Smooth muscle cell (in vitro differentiated cells): Measurements from ENCODE around the gene APOL2. TPM values are rescaled to one million over a fixed set of nuclear protein-coding genes. Genes with fewer than 3 reads are reported as not detected.

Source experiments
- DNase-seq: peaks from one replicate; lab custom pipeline; 2025; ENCODE audit not compliant: unreplicated experiment; lab: John Stamatoyannopoulos, UW
- H2AFZ ChIP-seq: fragments of 200-600 bp; sonication (generic); 2 replicates; pipeline ENCODE4 v1.6.0; 2016; ENCODE audit warnings: antibody characterized with exemption, low read depth, mild to moderate bottlenecking
- H3F3A ChIP-seq: fragments of 200-600 bp; sonication (generic); 2 replicates; pipeline ENCODE4 v1.6.0; 2017; ENCODE audit warnings: antibody characterized with exemption, low read depth
- H3K27ac ChIP-seq: fragments of 200-600 bp; sonication (generic); 2 replicates; pipeline ENCODE4 v1.5.1; 2016; ENCODE audit warnings: low read depth, mild to moderate bottlenecking
- H3K27me3 ChIP-seq: fragments of 200-600 bp; sonication (generic); 2 replicates; pipeline ENCODE4 v1.6.1; 2016; ENCODE audit warnings: low read depth, mild to moderate bottlenecking
- H3K36me3 ChIP-seq: fragments of 200-600 bp; sonication (generic); 2 replicates; pipeline ENCODE4 v1.5.1; 2016; ENCODE audit warnings: low read depth
- H3K4me1 ChIP-seq: fragments of 200-600 bp; sonication (generic); 2 replicates; pipeline ENCODE4 v1.5.1; 2016; ENCODE audit warnings: low read depth
- H3K4me2 ChIP-seq: fragments of 200-600 bp; sonication (generic); 2 replicates; pipeline ENCODE4 v1.6.0; 2016; ENCODE audit warnings: mild to moderate bottlenecking
- H3K4me3 ChIP-seq: fragments of 200-600 bp; sonication (generic); 2 replicates; pipeline ENCODE4 v1.5.1; 2016; ENCODE audit warnings: mild to moderate bottlenecking
- H3K79me2 ChIP-seq: fragments of 200-600 bp; sonication (generic); 2 replicates; pipeline ENCODE4 v1.6.0; 2016; ENCODE audit warnings: low read depth, mild to moderate bottlenecking
- H3K9ac ChIP-seq: fragments of 200-600 bp; sonication (generic); 2 replicates; pipeline ENCODE4 v1.6.0; 2016; ENCODE audit warnings: low read depth
- H3K9me3 ChIP-seq: fragments of 200-600 bp; sonication (generic); replicated peaks from 2 replicates; pipeline ENCODE4 v1.5.1; 2016; ENCODE audit warnings: low read depth
- H4K20me1 ChIP-seq: fragments of 200-600 bp; sonication (generic); 2 replicates; pipeline ENCODE4 v1.6.0; 2016; ENCODE audit warnings: low read depth
- CTCF ChIP-seq: fragments of 200-600 bp; sonication (generic); IDR thresholded peaks from 2 replicates; pipeline ENCODE4 v1.5.1; 2017; ENCODE audit warnings: borderline replicate concordance, mild to moderate bottlenecking, antibody characterized with exemption; ENCODE audit not compliant: insufficient read depth, poor library complexity, severe bottlenecking
- WGBS: methylation state at CpG from one replicate; pipeline ENCODE4 v1.1.7; 2016; ENCODE audit warnings: low lambda C conversion rate; 5-methylcytosine and 5-hydroxymethylcytosine counted together
- microRNA-seq: library from miRNA; unstranded; fragments of <30 nt; microRNA quantifications from one replicate; pipeline ENCODE4, GENCODE V29; 2016; ENCODE audit warnings: borderline number of aligned reads
- polyA plus RNA-seq: library from polyadenylated mRNA; unstranded; fragments of >200 nt; fragmentation: Nextera tagmentation; extraction: Ambion mirVana; gene quantifications from 2 replicates; pipeline ENCODE4 v1.2.1, GENCODE V29; 2016
- small RNA-seq: library from RNA; depleted of rRNA; stranded (forward); fragments of <200 nt; gene quantifications from one replicate; pipeline ENCODE3, GENCODE V24; 2014
- total RNA-seq: library from RNA; depleted of rRNA; stranded (reverse); fragments of >200 nt; gene quantifications from 2 replicates; pipeline ENCODE4 v1.2.3, GENCODE V29; 2014

APOL2 gene
- total and polyA plus RNA-seq, 2 experiments from 2014 or later = 8.0 to 14.7 TPM

- H2AFZ ChIP-seq = no peak overlapping the region
- WGBS = 88% methylated on average over 6 of the region's 6 CpGs
- H4K20me1 ChIP-seq = no peaks in the 10 kb centered on the region
- H3K9me3 ChIP-seq = no peaks in the 10 kb centered on the region
- DNase-seq = no peak
- H3K79me2 ChIP-seq = no peaks in the 10 kb centered on the region
- no peaks in the 10 kb centered on the region for H3K27me3 ChIP-seq
- H3F3A ChIP-seq = no peaks in the 10 kb centered on the region
- no peak overlapping the region for H3K27ac ChIP-seq
- H3K36me3 ChIP-seq = no peaks in the 10 kb centered on the region
- H3K4me3 ChIP-seq = no peak overlapping the region
- no peak overlapping the region for H3K4me2 ChIP-seq
- TF ChIP-seq CTCF = no peak
- H3K9ac ChIP-seq = no peak overlapping the region
- H3K4me1 ChIP-seq = no peaks in the 10 kb centered on the region
Observed at GRCh38 chr22:36180928-36181327, 58.4 kb downstream of the APOL2 start.

DNA sequence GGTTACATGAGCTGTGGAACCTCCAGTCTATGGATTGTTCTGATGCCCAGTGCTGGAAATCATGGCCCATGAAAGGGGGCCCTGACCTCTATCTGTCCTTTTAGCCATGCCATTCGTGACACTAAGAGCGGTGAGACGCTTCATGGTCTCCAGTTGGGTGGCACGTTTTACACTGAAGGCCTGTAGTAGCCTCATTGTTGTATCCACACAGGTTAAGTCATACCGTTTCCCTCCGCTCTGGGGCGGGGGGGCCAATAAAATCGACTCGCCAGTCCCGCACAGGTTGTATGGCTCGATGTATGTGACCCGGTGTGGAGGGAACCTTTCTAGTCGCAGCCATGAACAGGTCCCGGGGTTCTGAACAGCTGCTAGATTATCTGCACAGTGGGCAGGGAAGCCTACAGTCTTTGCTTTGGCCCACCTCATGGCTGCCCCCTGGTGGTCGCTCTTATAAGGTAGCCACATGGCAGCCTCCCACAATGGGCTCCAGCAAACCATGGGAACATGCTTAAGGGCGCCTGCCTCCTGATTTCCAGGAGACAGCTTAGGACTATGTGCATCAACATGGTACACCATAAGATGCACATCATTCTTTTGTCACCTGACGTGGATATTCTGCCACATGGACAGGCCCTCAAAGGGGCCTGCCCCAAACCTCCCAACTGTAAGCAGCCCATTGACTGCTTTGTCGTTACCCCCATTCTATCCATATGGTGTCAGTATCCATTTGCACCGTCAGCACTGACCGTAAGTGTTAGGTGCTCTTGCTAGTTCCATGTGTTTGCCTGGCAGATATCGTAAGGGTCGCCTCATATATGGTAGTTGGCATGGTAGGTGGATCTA, 59.1 kb downstream of the APOL2 start:
- no peak overlapping the region for H3K9ac ChIP-seq
- no peaks in the 10 kb centered on the region for H3K27me3 ChIP-seq
- H4K20me1 ChIP-seq = no peaks in the 10 kb centered on the region
- no peak overlapping the region for H2AFZ ChIP-seq
- 57% methylated on average over 22 of the region's 22 CpGs for WGBS
- H3K4me1 ChIP-seq = no peaks in the 10 kb centered on the region
- H3K9me3 ChIP-seq = no peaks in the 10 kb centered on the region
- TF ChIP-seq CTCF = peak; percentile 72
- no peaks in the 10 kb centered on the region for H3F3A ChIP-seq
- H3K4me3 ChIP-seq = no peak overlapping the region
- no peaks in the 10 kb centered on the region for H3K79me2 ChIP-seq
- no peak overlapping the region for H3K27ac ChIP-seq
- no peak overlapping the region for H3K4me2 ChIP-seq
- no peaks in the 10 kb centered on the region for H3K36me3 ChIP-seq
- peak; percentile 58 for DNase-seq

DNA sequence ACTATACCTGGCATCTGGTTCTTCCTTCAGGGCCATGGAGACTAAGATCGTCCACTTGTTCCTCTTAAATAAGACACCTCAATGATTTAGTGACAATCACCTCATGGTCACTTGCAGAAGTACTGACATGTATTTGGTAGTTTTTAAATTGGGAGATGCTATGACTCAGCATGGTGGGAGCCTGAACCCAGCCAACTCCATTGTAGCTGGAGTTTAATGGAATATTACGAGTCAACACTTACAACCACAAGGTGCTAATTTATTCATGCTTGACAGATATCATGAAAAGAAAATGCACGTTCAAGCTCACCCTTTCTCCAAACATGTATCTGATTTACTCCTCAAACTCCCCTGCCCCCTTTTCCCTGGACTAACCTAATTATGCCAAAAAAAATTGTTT, 62.2 kb downstream of the APOL2 start:
- H3K36me3 ChIP-seq = no peaks in the 10 kb centered on the region
- no peaks in the 10 kb centered on the region for H3K27me3 ChIP-seq
- TF ChIP-seq CTCF = no peak
- H3K27ac ChIP-seq = no peak overlapping the region
- H4K20me1 ChIP-seq = no peaks in the 10 kb centered on the region
- H3K4me2 ChIP-seq = no peak overlapping the region
- H2AFZ ChIP-seq = no peak overlapping the region
- DNase-seq = no peak
- no peaks in the 10 kb centered on the region for H3K4me1 ChIP-seq
- no peaks in the 10 kb centered on the region for H3K9me3 ChIP-seq
- H3K4me3 ChIP-seq = no peak overlapping the region
- 70% methylated on average over 3 of the region's 3 CpGs for WGBS
- H3K79me2 ChIP-seq = no peaks in the 10 kb centered on the region
- no peaks in the 10 kb centered on the region for H3F3A ChIP-seq
- H3K9ac ChIP-seq = no peak overlapping the region

Small RNA genes within 50 kb of the gene (microRNA-seq; reads per million reads assigned to microRNA genes)
- 3.5 reads per million for gene MIR6819

Small RNA genes within 50 kb of the gene (small RNA-seq; reads per million reads assigned to genes)
- gene MIR6819 = 0.26 reads per million, percentile 2 among the genes with 10 or more reads in this experiment

Other genes starting within 250 kb of the APOL2 start
- 144 and 168 TPM in 2 replicates for gene RBFOX2, start 210.7 kb downstream of the APOL2 start, total RNA-seq
- gene RBFOX2, start 210.7 kb downstream of the APOL2 start, polyA plus RNA-seq = 128 and 151 TPM in 2 replicates
- 0.40 TPM in 1 of 2 replicates, not detected in the other for gene APOL3, start 78.8 kb downstream of the APOL2 start, total RNA-seq
- 0.24 TPM in 1 of 2 replicates, not detected in the other for gene APOL3, start 78.8 kb downstream of the APOL2 start, polyA plus RNA-seq
- gene APOL4, start 37.7 kb downstream of the APOL2 start, total RNA-seq = 0.40 and 0.45 TPM in 2 replicates
- 0.97 TPM in 1 of 2 replicates, not detected in the other for gene APOL4, start 37.7 kb downstream of the APOL2 start, polyA plus RNA-seq
- not detected in 2 replicates for gene APOL1, start 13.6 kb upstream of the APOL2 start, total RNA-seq
- 0.62 and 4.9 TPM in 2 replicates for gene APOL1, start 13.6 kb upstream of the APOL2 start, polyA plus RNA-seq
- 350 and 378 TPM in 2 replicates for gene MYH9, start 148.4 kb upstream of the APOL2 start, total RNA-seq
- gene MYH9, start 148.4 kb upstream of the APOL2 start, polyA plus RNA-seq = 361 and 382 TPM in 2 replicates
- gene TXN2, start 242.1 kb upstream of the APOL2 start, total RNA-seq = 15.1 and 17.0 TPM in 2 replicates
- gene TXN2, start 242.1 kb upstream of the APOL2 start, polyA plus RNA-seq = 86.9 and 97.0 TPM in 2 replicates